ENCODE results near the gene IL1RAPL2. TPM values are rescaled to one million over a fixed set of nuclear protein-coding genes. Genes with fewer than 3 reads are reported as not detected.

Gene IL1RAPL2
- total and polyA plus RNA-seq, 2 of the 4 experiments (the other 2 are of a cell fraction) = 0.03 TPM; not detected in 1

DNA sequence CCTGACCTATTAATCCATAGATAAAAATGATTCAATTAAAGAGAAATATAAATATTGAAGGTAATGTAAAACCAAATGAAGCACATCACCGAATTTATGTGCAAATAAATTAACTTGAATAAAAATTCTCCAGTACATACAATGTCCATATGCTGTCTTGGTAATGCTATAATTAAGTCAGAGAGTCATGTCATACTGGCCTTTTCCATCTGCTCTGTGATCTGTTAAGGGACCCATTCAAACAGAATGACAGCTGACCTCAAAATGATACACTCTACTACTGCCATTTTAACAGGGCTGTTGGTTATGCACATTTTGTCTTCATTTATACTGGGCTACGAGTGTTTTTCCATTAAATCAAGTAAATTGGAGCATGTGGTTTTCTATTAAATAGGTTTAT is 555.2 kb downstream of the IL1RAPL2 start:
- DNase-seq (no peak), ATAC-seq (ENCODE audit: low read depth) (no peak)
- dilution Hi-C loops (cut with HindIII; ENCODE audit: low sequenced_read_pairs, unreplicated experiment) = no loop called here
- Histone ChIP-seq H4K91ac (ENCODE audit: insufficient read depth, low read depth, low read length) (no peak overlapping the region), H3K27me3 (ENCODE audit: control insufficient read depth, insufficient read depth, low read length) (peaks cover 1% of the 10 kb centered on the region), H2BK15ac (ENCODE audit: low read depth, low read length) (no peak overlapping the region), H3K56ac (ENCODE audit: extremely low read depth, insufficient read depth, low read length) (no peak overlapping the region), H2BK20ac (ENCODE audit: low read depth, low read length) (no peak overlapping the region), H3K14ac (replicated peaks; ENCODE audit: low read depth, low read length) (no peak overlapping the region), H3K18ac (ENCODE audit: low read depth, low read length) (no peak overlapping the region), H3K4me3 (ENCODE audit: insufficient read depth, low read depth, low read length) (no peak overlapping the region), H3K9me1 (ENCODE audit: insufficient read depth, low read length) (no peaks in the 10 kb centered on the region), H2BK120ac (ENCODE audit: low read depth, low read length) (no peak overlapping the region), H2AFZ (replicated peaks; ENCODE audit: low read length, poor library complexity) (no peak overlapping the region), H3K4ac (ENCODE audit: low read depth, low read length) (no peak overlapping the region), H3K9ac (ENCODE audit: low read depth, low read length) (no peak overlapping the region), H4K8ac (ENCODE audit: low read depth in 2 of 2, low read length in 2 of 2) (no peak overlapping the region), H2AK9ac (replicated peaks; ENCODE audit: low read depth, low read length, poor library complexity) (no peak overlapping the region), H2AK5ac (ENCODE audit: low read depth, low read length) (no peak overlapping the region), H3K4me1 (ENCODE audit: control insufficient read depth, insufficient read depth, low read length) (no peaks in the 10 kb centered on the region), H3K4me2 (ENCODE audit: low read depth, low read length) (no peak overlapping the region), H4K20me1 (ENCODE audit: insufficient read depth, low read length) (no peaks in the 10 kb centered on the region), H3K9me3 (ENCODE audit: control insufficient read depth, insufficient read depth, low read length) (no peaks in the 10 kb centered on the region), H2BK5ac (ENCODE audit: low read depth, low read length, poor library complexity, severe bottlenecking) (no peak overlapping the region), H3K79me1 (ENCODE audit: low read depth in 1 of 2, low read length in 2 of 2) (no peaks in the 10 kb centered on the region), H3K36me3 (ENCODE audit: control insufficient read depth, insufficient read depth, low read length) (no peaks in the 10 kb centered on the region), H4K5ac (ENCODE audit: low read depth, low read length) (no peak overlapping the region), H3K23ac (ENCODE audit: low read depth, low read length) (no peak overlapping the region), H3K27ac (ENCODE audit: insufficient read depth, low read length) (no peak overlapping the region)
- no CpG with 5 or more reads among the region's 2 CpGs for WGBS, 2 experiments (ENCODE audit: extremely low coverage in 2 of 2, insufficient read length in 1 of 2)
- CTCF ChIA-PET = no interaction called here
- POLR2A ChIA-PET (ENCODE audit: unreplicated experiment) = no interaction called here
- intact Hi-C loops (cut with micrococcal nuclease) = no loop called here
- TF ChIP-seq CEBPB (IDR thresholded peaks at IDR 0.05; ENCODE audit: low read depth, low read length) (no peak), NFE2L2 (IDR thresholded peaks at IDR 0.05; ENCODE audit: low read depth, low read length) (no peak), CHD1 (IDR thresholded peaks at IDR 0.05; ENCODE audit: low read depth, low read length) (no peak), MAZ (IDR thresholded peaks at IDR 0.05; ENCODE audit: borderline replicate concordance, low read depth, low read length) (no peak), FOS (IDR thresholded peaks at IDR 0.05; ENCODE audit: low read depth, low read length) (no peak), USF2 (IDR thresholded peaks at IDR 0.05; ENCODE audit: low read depth, low read length) (no peak), RCOR1 (IDR thresholded peaks at IDR 0.05; ENCODE audit: insufficient replicate concordance, low read length) (no peak), SMC3 (IDR thresholded peaks at IDR 0.05; ENCODE audit: low read depth, low read length) (no peak), BHLHE40 (IDR thresholded peaks at IDR 0.05; ENCODE audit: low read depth, low read length) (no peak), ELK1 (IDR thresholded peaks at IDR 0.05; ENCODE audit: borderline replicate concordance, low read depth, low read length) (no peak), POLR2A (IDR thresholded peaks at IDR 0.05; ENCODE audit: low read depth, low read length) (no peak), RFX5 (IDR thresholded peaks at IDR 0.05; ENCODE audit: low read depth, low read length) (no peak)
- TF ChIP-seq, protein P1, sequence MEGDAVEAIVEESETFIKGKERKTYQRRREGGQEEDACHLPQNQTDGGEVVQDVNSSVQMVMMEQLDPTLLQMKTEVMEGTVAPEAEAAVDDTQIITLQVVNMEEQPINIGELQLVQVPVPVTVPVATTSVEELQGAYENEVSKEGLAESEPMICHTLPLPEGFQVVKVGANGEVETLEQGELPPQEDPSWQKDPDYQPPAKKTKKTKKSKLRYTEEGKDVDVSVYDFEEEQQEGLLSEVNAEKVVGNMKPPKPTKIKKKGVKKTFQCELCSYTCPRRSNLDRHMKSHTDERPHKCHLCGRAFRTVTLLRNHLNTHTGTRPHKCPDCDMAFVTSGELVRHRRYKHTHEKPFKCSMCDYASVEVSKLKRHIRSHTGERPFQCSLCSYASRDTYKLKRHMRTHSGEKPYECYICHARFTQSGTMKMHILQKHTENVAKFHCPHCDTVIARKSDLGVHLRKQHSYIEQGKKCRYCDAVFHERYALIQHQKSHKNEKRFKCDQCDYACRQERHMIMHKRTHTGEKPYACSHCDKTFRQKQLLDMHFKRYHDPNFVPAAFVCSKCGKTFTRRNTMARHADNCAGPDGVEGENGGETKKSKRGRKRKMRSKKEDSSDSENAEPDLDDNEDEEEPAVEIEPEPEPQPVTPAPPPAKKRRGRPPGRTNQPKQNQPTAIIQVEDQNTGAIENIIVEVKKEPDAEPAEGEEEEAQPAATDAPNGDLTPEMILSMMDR (conservative IDR thresholded peaks at IDR 0.05; ENCODE audit: low read depth, low read length) = no peak
- in situ Hi-C loops (cut with MboI; ENCODE audit: low sequenced_read_pairs) = no loop called here
- BruUV-seq (replicated peaks) = no TSS peak
